Measurements from ENCODE around the gene RPS6KC1.

DNA sequence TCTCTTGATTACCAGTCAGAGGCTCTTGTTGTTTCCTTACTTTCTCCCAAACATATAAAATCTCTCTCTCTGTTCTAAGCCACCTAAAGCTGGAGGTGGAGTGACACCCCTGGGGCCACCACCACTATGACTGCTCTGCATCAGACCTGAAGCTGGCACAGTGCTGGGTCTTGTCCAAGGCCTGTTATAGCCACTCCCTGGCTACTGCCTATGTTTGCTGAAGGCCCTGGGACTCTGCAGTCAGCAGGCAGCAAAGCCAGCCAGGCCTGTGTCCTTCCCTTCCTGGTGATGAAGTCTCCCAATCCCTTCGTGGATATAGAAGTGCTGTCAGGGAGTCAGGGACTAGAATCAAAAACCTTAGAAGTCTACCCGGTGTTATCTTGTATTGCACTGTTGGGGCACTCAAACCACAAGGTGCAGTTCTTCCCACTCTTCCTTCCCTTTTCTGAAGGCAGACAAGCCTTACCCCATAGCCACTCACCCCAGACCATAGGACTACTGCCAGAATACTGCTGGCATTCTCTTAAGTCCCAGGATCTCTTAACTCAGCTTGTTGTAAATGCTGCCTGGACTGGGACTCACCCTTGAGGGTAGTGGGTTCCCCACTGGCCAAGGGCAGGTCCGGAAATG is 103.1 kb downstream of the RPS6KC1 start:
- TF ChIP-seq, protein P1, sequence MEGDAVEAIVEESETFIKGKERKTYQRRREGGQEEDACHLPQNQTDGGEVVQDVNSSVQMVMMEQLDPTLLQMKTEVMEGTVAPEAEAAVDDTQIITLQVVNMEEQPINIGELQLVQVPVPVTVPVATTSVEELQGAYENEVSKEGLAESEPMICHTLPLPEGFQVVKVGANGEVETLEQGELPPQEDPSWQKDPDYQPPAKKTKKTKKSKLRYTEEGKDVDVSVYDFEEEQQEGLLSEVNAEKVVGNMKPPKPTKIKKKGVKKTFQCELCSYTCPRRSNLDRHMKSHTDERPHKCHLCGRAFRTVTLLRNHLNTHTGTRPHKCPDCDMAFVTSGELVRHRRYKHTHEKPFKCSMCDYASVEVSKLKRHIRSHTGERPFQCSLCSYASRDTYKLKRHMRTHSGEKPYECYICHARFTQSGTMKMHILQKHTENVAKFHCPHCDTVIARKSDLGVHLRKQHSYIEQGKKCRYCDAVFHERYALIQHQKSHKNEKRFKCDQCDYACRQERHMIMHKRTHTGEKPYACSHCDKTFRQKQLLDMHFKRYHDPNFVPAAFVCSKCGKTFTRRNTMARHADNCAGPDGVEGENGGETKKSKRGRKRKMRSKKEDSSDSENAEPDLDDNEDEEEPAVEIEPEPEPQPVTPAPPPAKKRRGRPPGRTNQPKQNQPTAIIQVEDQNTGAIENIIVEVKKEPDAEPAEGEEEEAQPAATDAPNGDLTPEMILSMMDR (optimal IDR thresholded peaks at IDR 0.05 in 1 of 3, IDR thresholded peaks at IDR 0.05 in 1 of 3, conservative IDR thresholded peaks at IDR 0.05 in 1 of 3; ENCODE audit: extremely low read depth in 1 of 3, insufficient read depth in 2 of 3, low read length in 3 of 3), result no peak
- TF ChIP-seq EZH2 (IDR thresholded peaks at IDR 0.05; ENCODE audit: low read length), result no peak

Measured in keratinocyte (primary cell).